Omental fat pad (tissue), 4 donors: ENCODE measurements around the gene ASXL3. TPM values are rescaled to one million over a fixed set of nuclear protein-coding genes. Genes with fewer than 3 reads are reported as not detected.

Experiments
- ATAC-seq: fragments of 150-250 bp; one replicate; pipeline ENCODE4 v1.9.1; 2016; ENCODE audit warnings: mild to moderate bottlenecking, moderate library complexity; ENCODE audit not compliant: low FRiP score
- DNase-seq: peaks from one replicate; pipeline ENCODE4 v3.0.0-alpha.2; 2019; ENCODE audit warnings: low spot score
- CTCF ChIP-seq, 3 donors: fragments of 450-650 bp; IDR thresholded peaks; one replicate each; pipeline ENCODE4 v1.5.1; 2016 to 2017; ENCODE audit warnings: antibody characterized with exemption in 3 of 3, mild to moderate bottlenecking in 3 of 3, moderate library complexity in 2 of 3
- total RNA-seq, 4 donors: library from RNA; depleted of rRNA; stranded (reverse); fragments of >200 nt; gene quantifications; one replicate each; pipeline ENCODE4 v1.1.0, GENCODE V29; 2016

The ASXL3 gene
- total RNA-seq, 4 donors from 2014 or later: 0.36 to 5.4 (median 0.70) TPM

DNA sequence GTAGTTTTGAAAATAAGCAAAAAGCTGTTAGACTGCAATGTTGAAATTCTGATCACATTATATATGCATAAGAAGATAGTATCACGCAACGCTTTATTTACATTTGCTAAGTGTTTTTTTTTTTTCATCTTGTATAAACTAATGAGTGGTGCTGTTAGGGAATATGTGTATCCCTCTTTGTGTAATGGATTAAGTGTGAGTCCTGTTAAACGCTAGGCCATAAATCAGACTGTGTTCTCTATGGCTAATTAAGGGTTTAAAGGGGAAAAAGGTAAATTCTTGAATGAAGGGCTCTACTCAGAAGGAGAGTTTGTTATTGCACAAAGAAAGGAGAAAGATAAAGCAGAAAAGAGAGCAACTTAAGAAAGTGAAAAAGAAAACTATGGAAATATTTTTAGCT is 4.8 kb upstream of the ASXL3 start:
- ATAC-seq (no peak), DNase-seq (no peak)
- no peak for TF ChIP-seq CTCF (IDR thresholded peaks at IDR 0.05)

DNA sequence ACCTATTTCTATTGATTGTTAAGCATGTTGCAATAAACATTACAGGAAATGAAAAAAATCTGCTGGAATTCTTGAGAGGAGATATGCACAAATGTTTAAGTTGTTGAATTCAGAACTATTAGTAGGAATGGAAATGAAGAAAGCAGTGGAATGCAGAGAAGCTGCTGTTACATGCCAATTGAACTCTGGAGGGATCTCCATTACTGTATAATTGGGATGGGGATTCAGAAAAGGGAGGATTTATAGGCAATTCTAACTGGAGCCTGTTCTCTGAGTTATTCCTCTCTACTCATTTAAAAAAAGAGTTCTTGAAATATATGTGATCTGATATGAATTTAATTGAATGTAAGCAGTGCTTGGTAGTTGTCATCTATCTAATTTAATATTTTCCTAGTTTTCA is 2.6 kb upstream of the ASXL3 start:
- no peak for DNase-seq
- TF ChIP-seq CTCF (IDR thresholded peaks at IDR 0.05): no peak

GRCh38 chr18:33576999-33577646 is 896 bp upstream of the ASXL3 start:
- DNase-seq (no peak), ATAC-seq (no peak)
- TF ChIP-seq CTCF (IDR thresholded peaks at IDR 0.05): no peak

More for the DNA sequence above, 2.6 kb upstream of the ASXL3 start:
- no peak for ATAC-seq

DNA sequence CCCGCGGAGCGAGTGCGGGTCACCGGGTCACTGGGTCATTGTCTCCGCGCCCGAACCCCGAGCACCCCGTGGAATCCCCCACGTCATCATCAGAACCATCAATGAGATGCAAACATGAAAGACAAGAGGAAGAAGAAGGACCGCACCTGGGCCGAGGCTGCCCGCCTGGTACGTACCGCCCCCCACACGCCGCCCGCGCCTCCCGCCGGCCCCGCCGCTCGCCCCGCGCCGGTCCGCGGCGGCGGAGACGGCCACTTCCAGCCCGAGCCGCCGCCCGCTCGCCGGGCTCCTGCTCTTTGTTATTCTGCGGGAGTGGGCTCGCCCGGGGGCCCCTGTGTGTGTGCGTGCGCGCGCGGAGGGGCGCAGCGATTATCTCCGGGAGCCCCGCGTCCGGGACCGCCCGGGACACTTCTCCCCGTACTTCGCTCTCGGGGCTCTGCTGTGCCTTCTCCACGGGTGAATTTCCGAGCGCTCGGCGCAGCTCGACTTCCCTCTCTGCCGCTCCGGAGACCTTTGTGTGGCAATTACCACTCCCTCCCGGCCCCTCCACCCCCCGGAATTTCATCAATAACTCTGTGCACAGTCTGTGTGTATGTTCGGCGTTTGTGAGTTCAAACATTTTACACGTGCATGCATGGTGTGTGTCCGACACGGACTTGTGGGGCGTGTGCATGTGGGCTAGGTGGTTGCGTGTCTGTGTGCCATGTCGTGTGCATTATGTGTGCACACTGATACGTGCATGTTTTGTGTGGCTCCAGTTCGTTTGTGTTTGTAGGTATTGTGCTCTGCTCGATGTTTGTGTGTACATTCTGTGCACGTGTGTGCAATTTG is 714 bp downstream of the ASXL3 start:
- DNase-seq (no peak), ATAC-seq (peak; percentile 60)
- TF ChIP-seq CTCF (IDR thresholded peaks at IDR 0.05): no peak

DNA sequence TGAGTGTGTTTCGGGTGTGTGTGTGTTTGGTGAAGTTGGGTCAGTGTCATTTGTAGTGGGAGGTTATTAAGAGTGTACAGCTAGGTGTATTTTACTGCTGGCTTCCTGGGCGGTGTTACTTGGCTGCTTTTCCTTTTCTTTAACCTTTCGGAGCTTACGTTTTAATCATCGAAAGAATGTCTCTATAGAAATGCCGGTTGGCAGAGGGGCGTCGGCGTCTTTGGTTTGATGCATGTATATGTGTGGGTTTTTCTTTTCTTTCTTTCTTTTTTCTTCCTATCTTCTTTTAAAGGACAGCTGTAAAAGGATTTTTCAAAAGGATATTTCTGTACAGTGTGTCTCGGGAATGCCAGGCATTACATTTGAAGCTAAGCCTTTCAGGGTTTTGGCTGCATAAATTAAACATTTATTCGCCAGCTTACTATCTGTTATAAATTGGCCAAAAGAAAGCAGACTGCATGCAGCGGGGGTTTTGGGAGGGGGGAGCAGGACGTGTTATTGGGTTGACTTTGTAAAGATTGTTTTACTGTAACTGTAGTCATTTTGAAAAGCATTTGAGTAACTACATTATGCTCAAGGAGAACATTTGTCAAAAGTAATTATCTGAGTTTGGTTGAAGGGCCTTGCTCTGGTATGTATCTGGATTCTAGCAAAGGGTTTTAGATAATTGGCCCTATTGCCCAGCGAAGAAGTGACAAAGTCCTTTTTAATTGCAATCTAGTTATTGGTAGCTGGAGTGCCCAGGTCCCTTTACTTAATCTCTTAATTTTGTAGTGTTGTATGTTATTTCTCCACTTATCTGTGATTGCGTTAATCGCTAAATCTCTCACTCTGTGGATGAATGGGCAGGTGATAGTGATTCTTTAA is 1.6 kb downstream of the ASXL3 start:
- no peak for ATAC-seq
- no peak for DNase-seq
- TF ChIP-seq CTCF (IDR thresholded peaks at IDR 0.05): no peak

DNA sequence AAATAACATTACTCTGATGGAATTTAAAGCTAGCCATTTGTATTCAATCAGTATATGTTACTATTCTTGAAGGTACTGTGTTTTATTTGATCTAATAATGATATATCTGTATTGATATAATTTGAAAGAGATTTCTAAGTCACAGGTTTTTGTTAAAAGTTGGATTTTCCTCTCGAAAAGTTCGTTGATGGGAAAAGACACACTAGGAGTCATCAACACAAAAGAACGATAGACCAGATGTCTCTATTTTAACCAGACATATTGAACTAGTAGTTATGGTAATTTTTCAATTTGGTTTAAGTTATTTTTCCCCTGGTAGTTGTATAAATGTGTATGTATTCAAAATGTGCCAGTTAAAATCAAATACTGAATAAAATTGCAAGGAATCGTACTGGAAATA is 2.5 kb downstream of the ASXL3 start:
- DNase-seq (no peak), ATAC-seq (no peak)
- TF ChIP-seq CTCF (IDR thresholded peaks at IDR 0.05): no peak
